ENCODE data around the gene AXIN2.
A peak's percentile ranks its signal among the peaks of the same experiment; 100 is the strongest.

Gene AXIN2

GRCh38 chr17:65557349-65558310 is 3.8 kb downstream of the AXIN2 start:
- Histone ChIP-seq H3K4me2 (ENCODE audit: low read length) (no peak overlapping the region), H3F3A (ENCODE audit: insufficient read depth, low read length) (no peaks in the 10 kb centered on the region), H3K9me2 (ENCODE audit: low read depth, low read length) (no peaks in the 10 kb centered on the region), H2AFZ (ENCODE audit: low read length) (no peak overlapping the region), H4K20me1 (ENCODE audit: insufficient read depth, low read length) (no peaks in the 10 kb centered on the region), H3K9ac (ENCODE audit: low read length) (no peak overlapping the region), H3K27ac (ENCODE audit: low read depth, low read length, poor library complexity, severe bottlenecking) (no peak overlapping the region), H3K27me3 (ENCODE audit: insufficient read depth, low read length) (no peaks in the 10 kb centered on the region; the same call in 1 of the 2 replicates), H3K4me1 (ENCODE audit: insufficient read depth, low read length, severe bottlenecking) (no peaks in the 10 kb centered on the region), H3K79me2 (ENCODE audit: insufficient read depth, low read length) (no peaks in the 10 kb centered on the region), H3K9me3 (ENCODE audit: low read length) (no peaks in the 10 kb centered on the region), H3K36me3 (ENCODE audit: insufficient read depth, low read length) (no peaks in the 10 kb centered on the region), H3K4me3 (ENCODE audit: low read depth, low read length, poor library complexity, severe bottlenecking) (no peak overlapping the region)
- TF ChIP-seq EZH2 (IDR thresholded peaks at IDR 0.05; ENCODE audit: borderline replicate concordance, low read length) (no peak), CTCF (IDR thresholded peaks at IDR 0.05; ENCODE audit: low read length) (no peak)

- H3K9me3 ChIP-seq (ENCODE audit: low read length), result no peaks in the 10 kb centered on the region
- H3K4me2 ChIP-seq (ENCODE audit: low read length), result no peak overlapping the region
- H4K20me1 ChIP-seq (ENCODE audit: insufficient read depth, low read length), result no peaks in the 10 kb centered on the region
- H3K27me3 ChIP-seq (ENCODE audit: insufficient read depth, low read length), result no peaks in the 10 kb centered on the region; the same call in 1 of the 2 replicates
- no peak for TF ChIP-seq EZH2 (IDR thresholded peaks at IDR 0.05; ENCODE audit: borderline replicate concordance, low read length)
- TF ChIP-seq CTCF (IDR thresholded peaks at IDR 0.05; ENCODE audit: low read length), result no peak
- no peak overlapping the region for H3K4me3 ChIP-seq (ENCODE audit: low read depth, low read length, poor library complexity, severe bottlenecking)
- no peaks in the 10 kb centered on the region for H3K36me3 ChIP-seq (ENCODE audit: insufficient read depth, low read length)
- no peak overlapping the region for H3K27ac ChIP-seq (ENCODE audit: low read depth, low read length, poor library complexity, severe bottlenecking)
- H3K9me2 ChIP-seq (ENCODE audit: low read depth, low read length), result no peaks in the 10 kb centered on the region
- H3K4me1 ChIP-seq (ENCODE audit: insufficient read depth, low read length, severe bottlenecking), result no peaks in the 10 kb centered on the region
- H3K9ac ChIP-seq (ENCODE audit: low read length), result no peak overlapping the region
- no peaks in the 10 kb centered on the region for H3K79me2 ChIP-seq (ENCODE audit: insufficient read depth, low read length)
- H3F3A ChIP-seq (ENCODE audit: insufficient read depth, low read length), result no peaks in the 10 kb centered on the region
- no peak overlapping the region for H2AFZ ChIP-seq (ENCODE audit: low read length)
Measured at GRCh38 chr17:65556910-65557348, 4.5 kb downstream of the AXIN2 start.

GRCh38 chr17:65556014-65556909 is 5.2 kb downstream of the AXIN2 start:
- Histone ChIP-seq H3K4me1 (ENCODE audit: insufficient read depth, low read length, severe bottlenecking) (no peaks in the 10 kb centered on the region), H2AFZ (ENCODE audit: low read length) (no peak overlapping the region), H3K9me2 (ENCODE audit: low read depth, low read length) (no peaks in the 10 kb centered on the region), H3K9ac (ENCODE audit: low read length) (no peak overlapping the region), H3K4me2 (ENCODE audit: low read length) (no peak overlapping the region), H3K27ac (ENCODE audit: low read depth, low read length, poor library complexity, severe bottlenecking) (no peak overlapping the region), H3K27me3 (ENCODE audit: insufficient read depth, low read length) (no peaks in the 10 kb centered on the region; the same call in 1 of the 2 replicates), H3K9me3 (ENCODE audit: low read length) (no peaks in the 10 kb centered on the region), H3F3A (ENCODE audit: insufficient read depth, low read length) (no peaks in the 10 kb centered on the region), H3K36me3 (ENCODE audit: insufficient read depth, low read length) (no peaks in the 10 kb centered on the region), H3K4me3 (ENCODE audit: low read depth, low read length, poor library complexity, severe bottlenecking) (no peak overlapping the region), H4K20me1 (ENCODE audit: insufficient read depth, low read length) (no peaks in the 10 kb centered on the region), H3K79me2 (ENCODE audit: insufficient read depth, low read length) (no peaks in the 10 kb centered on the region)
- no peak for TF ChIP-seq EZH2 (IDR thresholded peaks at IDR 0.05; ENCODE audit: borderline replicate concordance, low read length)
- TF ChIP-seq CTCF (IDR thresholded peaks at IDR 0.05; ENCODE audit: low read length), result peak; percentile 81

Data from OCI-LY1 (cell line).